K562 (cell line): Measurements from ENCODE around the gene MRPL54. TPM values are rescaled to one million over a fixed set of nuclear protein-coding genes. Genes with fewer than 3 reads are reported as not detected.

Source experiments
- CTCFL ChIP-seq: IDR thresholded peaks from 2 replicates; pipeline ENCODE4 v1.6.1; 2011; ENCODE audit warnings: borderline replicate concordance, low read depth, mild to moderate bottlenecking, moderate library complexity, low read length; ENCODE audit not compliant: insufficient read depth, poor library complexity, severe bottlenecking
- NCOR1 ChIP-seq: fragments of 450-650 bp; IDR thresholded peaks from 2 replicates; pipeline ENCODE4 v1.6.1; 2016; ENCODE audit warnings: mild to moderate bottlenecking, moderate library complexity
- NONO ChIP-seq, 2 experiments: fragments of 200-400 bp in 1 of 2; fragments of 450-650 bp in 1 of 2; formaldehyde crosslinking in 1 of 2; IDR thresholded peaks; 2 replicates each; pipeline ENCODE4 v1.6.1; 2017; ENCODE audit warnings: low read depth in 2 of 2, mild to moderate bottlenecking in 2 of 2, moderate library complexity in 2 of 2, low read length in 1 of 2
- NR2F6 ChIP-seq: fragments of 450-650 bp; formaldehyde crosslinking; IDR thresholded peaks from 2 replicates; pipeline ENCODE4 v1.4.0; 2020; ENCODE audit warnings: mild to moderate bottlenecking
- SMC3 ChIP-seq: conservative IDR thresholded peaks from 2 replicates; pipeline ENCODE4 v1.6.1; 2011; ENCODE audit warnings: low read depth, low read length, improper control_type of control experiment; ENCODE audit not compliant: insufficient read depth
- SNRNP70 ChIP-seq: fragments of 200-400 bp; formaldehyde crosslinking; optimal IDR thresholded peaks from 2 replicates; pipeline ENCODE3; 2017; ENCODE audit warnings: low read depth, low read length
- YBX1 ChIP-seq: fragments of 450-650 bp; IDR thresholded peaks from 2 replicates; pipeline ENCODE4 v1.7.1; 2016; ENCODE audit warnings: mild to moderate bottlenecking
- ZBTB2 ChIP-seq: fragments of 450-650 bp; IDR thresholded peaks from 2 replicates; pipeline ENCODE4 v1.6.1; 2016; ENCODE audit warnings: antibody characterized with exemption
- ZNF212 ChIP-seq: fragments of 450-650 bp; formaldehyde crosslinking; IDR thresholded peaks from 2 replicates; pipeline ENCODE4 v1.4.0; 2020; ENCODE audit warnings: mild to moderate bottlenecking
- ZNF232 ChIP-seq: sonication (generic); formaldehyde crosslinking; IDR thresholded peaks from 2 replicates; pipeline ENCODE4 v1.8.0; 2022; ENCODE audit warnings: mild to moderate bottlenecking, missing genetic modification reagents
- ZNF316 ChIP-seq: fragments of 450-650 bp; IDR thresholded peaks from 2 replicates; pipeline ENCODE4 v1.6.1; 2016
- polyA plus RNA-seq, 8 experiments: library from polyadenylated mRNA; depleted of rRNA in 4 of 8; stranded (reverse) in 5 of 8; unstranded in 3 of 8; fragments of >200 nt; fragmentation: Nextera tagmentation in 2 of 8; fragmentation: Illumina TruSeq in 1 of 8; extraction: Ambion mirVana in 2 of 8; extraction: Trizol in 1 of 8; gene quantifications; 2 replicates each; pipeline versions ENCODE4 v1.2.1 to v1.2.3, GENCODE V29; 2011 to 2014; ENCODE audit warnings: inconsistent platforms in 1 of 8, missing spikeins in 1 of 8
- total RNA-seq, 7 experiments: library from RNA; depleted of rRNA in 6 of 7; stranded (reverse); fragments of >200 nt in 6 of 7; fragmentation: Illumina TruSeq in 2 of 7; extraction: Trizol in 2 of 7; gene quantifications; 2 replicates each; pipeline versions ENCODE4 v1.2.1 to v1.2.3, GENCODE V29; 2011 to 2021; ENCODE audit warnings: low replicate concordance in 1 of 7
- TF ChIP-seq, protein P1 (sequence below): sonication (generic); formaldehyde crosslinking; IDR thresholded peaks from 2 replicates; pipeline ENCODE4 v1.8.0; 2023; ENCODE audit warnings: mild to moderate bottlenecking, missing genetic modification reagents
- TF ChIP-seq, protein P2 (sequence below): sonication (generic); formaldehyde crosslinking; IDR thresholded peaks from 2 replicates; pipeline ENCODE4 v1.8.1; 2022; ENCODE audit warnings: missing genetic modification reagents

Gene MRPL54
- total and polyA plus RNA-seq, 9 of the 15 experiments (the other 6 are each of a cell fraction or from before 2014, with no cell fraction given), result 3.5 to 120 (median 56.9) TPM

DNA sequence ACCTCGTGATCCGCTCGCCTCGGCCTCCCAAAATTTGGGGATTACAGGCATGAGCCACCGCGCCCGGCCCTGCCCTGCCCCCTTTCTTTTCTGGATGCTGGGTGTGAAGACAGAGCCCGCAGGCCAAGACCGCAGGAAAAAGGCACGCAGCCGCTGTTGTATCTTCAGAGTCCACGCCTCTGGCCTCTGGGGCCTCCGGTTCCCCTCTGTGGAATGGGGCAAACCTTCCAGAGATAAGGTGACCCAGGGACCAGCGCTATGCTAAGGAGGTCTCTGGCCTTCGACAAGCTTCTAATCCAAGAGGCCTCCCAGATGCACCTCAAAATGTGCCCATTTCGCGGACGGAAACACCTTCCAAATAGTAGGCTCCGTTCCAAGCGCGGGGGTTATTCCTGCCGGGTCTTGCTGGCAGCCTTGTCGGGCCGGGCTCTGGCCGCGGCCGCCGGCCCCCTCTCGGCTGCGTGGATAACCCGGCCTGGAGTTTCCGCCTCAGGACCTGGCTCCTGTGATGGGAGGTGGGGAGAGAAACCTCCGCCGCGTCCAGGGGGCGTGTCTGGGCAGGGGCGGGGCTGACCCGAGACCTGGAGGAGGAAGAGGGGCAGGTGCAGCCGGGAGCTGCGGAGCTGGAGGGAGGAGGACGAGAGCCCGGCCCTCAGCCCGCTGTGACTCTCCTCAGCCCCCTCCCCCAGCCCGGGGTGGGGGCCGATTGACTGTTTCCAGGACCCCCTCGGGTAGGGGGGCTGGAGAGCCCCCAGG is 41.2 kb upstream of the MRPL54 start (continued):
- no peak for TF ChIP-seq NCOR1
- TF ChIP-seq SNRNP70, result no peak
- TF ChIP-seq, protein P1, sequence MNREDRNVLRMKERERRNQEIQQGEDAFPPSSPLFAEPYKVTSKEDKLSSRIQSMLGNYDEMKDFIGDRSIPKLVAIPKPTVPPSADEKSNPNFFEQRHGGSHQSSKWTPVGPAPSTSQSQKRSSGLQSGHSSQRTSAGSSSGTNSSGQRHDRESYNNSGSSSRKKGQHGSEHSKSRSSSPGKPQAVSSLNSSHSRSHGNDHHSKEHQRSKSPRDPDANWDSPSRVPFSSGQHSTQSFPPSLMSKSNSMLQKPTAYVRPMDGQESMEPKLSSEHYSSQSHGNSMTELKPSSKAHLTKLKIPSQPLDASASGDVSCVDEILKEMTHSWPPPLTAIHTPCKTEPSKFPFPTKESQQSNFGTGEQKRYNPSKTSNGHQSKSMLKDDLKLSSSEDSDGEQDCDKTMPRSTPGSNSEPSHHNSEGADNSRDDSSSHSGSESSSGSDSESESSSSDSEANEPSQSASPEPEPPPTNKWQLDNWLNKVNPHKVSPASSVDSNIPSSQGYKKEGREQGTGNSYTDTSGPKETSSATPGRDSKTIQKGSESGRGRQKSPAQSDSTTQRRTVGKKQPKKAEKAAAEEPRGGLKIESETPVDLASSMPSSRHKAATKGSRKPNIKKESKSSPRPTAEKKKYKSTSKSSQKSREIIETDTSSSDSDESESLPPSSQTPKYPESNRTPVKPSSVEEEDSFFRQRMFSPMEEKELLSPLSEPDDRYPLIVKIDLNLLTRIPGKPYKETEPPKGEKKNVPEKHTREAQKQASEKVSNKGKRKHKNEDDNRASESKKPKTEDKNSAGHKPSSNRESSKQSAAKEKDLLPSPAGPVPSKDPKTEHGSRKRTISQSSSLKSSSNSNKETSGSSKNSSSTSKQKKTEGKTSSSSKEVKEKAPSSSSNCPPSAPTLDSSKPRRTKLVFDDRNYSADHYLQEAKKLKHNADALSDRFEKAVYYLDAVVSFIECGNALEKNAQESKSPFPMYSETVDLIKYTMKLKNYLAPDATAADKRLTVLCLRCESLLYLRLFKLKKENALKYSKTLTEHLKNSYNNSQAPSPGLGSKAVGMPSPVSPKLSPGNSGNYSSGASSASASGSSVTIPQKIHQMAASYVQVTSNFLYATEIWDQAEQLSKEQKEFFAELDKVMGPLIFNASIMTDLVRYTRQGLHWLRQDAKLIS (CRISPR knock-in tag), result 0 out of 2 replicates have a peak, but pooled peaks have one; percentile 87
- TF ChIP-seq NONO (IDR thresholded peaks at IDR 0.05; ENCODE audit: low read depth in 2 of 2, low read length in 1 of 2), result peak in 1 of 2 experiments; percentile 51; a peak in 1 of 4 replicates
- TF ChIP-seq ZBTB2, result no peak; the same call in 1 of the 2 replicates
- TF ChIP-seq ZNF212 (CRISPR knock-in tag), result no peak
- no peak for TF ChIP-seq YBX1
- TF ChIP-seq, protein P2, sequence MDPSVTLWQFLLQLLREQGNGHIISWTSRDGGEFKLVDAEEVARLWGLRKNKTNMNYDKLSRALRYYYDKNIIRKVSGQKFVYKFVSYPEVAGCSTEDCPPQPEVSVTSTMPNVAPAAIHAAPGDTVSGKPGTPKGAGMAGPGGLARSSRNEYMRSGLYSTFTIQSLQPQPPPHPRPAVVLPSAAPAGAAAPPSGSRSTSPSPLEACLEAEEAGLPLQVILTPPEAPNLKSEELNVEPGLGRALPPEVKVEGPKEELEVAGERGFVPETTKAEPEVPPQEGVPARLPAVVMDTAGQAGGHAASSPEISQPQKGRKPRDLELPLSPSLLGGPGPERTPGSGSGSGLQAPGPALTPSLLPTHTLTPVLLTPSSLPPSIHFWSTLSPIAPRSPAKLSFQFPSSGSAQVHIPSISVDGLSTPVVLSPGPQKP (CRISPR knock-in tag), result no peak
- no peak for TF ChIP-seq ZNF316
- peak; percentile 8; the same call in 1 of the 2 replicates for TF ChIP-seq SMC3
- no peak for TF ChIP-seq ZNF232 (CRISPR knock-in tag)
- no peak for TF ChIP-seq NR2F6 (CRISPR knock-in tag)
- TF ChIP-seq CTCFL, result no peak
